ENCODE results near the gene BUB1B. TPM values are rescaled to one million over a fixed set of nuclear protein-coding genes. Genes with fewer than 3 reads are reported as not detected.

Gene BUB1B
- total and polyA plus RNA-seq, 9 of the 15 experiments (the other 6 are each of a cell fraction or from before 2014, with no cell fraction given), result 28.7 to 113 (median 82.2) TPM

DNA sequence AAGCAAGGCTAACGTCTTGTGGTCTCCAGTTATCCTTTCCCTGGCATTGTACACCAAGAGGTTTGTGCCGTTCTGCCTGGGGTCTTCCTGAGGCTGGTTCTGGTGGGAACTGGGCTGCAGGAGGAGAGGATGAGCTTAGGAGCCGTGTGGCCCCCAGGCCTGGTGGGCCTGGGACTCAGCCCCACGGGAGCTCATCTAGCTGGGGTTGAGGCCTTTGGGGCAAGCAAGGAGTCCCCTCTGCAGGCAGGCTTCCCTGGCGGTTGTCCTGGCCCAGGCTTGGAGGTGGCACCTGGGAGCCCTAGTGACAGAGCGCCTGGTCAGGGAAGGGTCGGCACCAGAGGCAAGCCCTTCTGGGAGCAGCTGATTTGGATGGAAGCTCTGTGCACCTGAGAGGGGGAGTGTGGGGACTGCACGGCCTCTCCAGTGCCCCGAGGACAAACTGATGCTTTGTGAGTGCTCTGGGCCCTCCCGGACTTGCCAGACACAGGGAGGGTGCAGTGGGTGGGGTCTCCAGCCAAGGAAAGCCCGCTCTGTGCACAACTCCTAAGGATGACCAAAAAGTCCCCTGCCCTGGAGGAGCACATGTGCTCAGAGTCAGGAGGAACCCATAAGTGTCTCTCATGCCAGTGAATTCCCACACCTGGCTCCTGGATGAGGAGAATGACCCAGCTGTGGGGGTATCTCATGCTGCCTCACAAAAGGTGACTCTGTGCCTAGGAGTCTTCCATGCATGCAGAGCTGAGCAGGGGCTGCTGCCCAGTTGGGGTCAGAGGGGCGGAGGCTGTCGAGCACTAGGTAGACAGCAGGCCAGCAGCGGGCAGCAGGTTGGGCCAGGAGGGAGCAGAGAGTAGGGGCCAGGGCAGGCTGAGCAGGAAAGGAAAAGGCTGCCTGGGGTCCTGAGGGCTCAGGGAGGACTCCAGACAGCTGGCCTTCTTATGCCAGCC lies 80.7 kb downstream of the BUB1B start (continued):
- no peak for TF ChIP-seq TCF7 (IDR thresholded peaks at IDR 0.05; ENCODE audit: borderline replicate concordance)

DNA sequence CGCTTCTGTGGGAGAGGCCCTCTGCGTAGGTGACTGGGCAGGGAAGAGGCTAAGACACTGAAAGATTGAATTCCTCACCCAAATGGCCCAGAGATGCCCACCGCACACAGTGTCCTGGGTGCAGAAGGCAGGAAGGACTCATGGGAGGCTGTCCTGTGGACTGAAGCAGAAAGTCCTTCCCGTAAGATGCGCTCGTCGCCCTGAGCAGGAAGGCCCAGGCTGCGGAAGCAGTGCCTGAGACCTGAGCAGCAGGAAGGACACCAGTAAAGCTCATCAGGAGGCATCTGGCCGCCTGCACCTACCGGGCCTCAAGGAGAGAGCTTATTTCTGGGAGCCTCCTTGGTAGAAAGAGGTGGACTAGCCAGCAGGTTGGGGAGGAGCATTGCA lies 81.3 kb downstream of the BUB1B start:
- Histone ChIP-seq H3K27me3 (ENCODE audit: control insufficient read depth in 2 of 2, insufficient read depth in 2 of 2, low read length in 2 of 2) (peaks cover 0 to 7% of the 10 kb centered on the region in 2 experiments; a peak in 2 of 5 replicates), H4K20me1 (replicated peaks; ENCODE audit: control insufficient read depth, insufficient read depth, low read length) (no peaks in the 10 kb centered on the region), H3K4me1 (replicated peaks in 1 of 2; ENCODE audit: control insufficient read depth in 2 of 2, insufficient read depth in 2 of 2, low read length in 2 of 2) (peaks cover 24 to 40% of the 10 kb centered on the region in 2 experiments; a peak in 4 of 5 replicates), H3K4me3 (no peak overlapping the region), H3K36me3 (ENCODE audit: control insufficient read depth, insufficient read depth, low read length) (no peaks in the 10 kb centered on the region), H3K79me2 (ENCODE audit: control insufficient read depth, insufficient read depth, low read length) (no peaks in the 10 kb centered on the region), H3K9me1 (ENCODE audit: control insufficient read depth, insufficient read depth, low read length) (no peaks in the 10 kb centered on the region), H3K9me3 (replicated peaks; ENCODE audit: control insufficient read depth, insufficient read depth, low read depth, low read length) (no peaks in the 10 kb centered on the region), H3K4me2 (ENCODE audit: insufficient read depth, low read length) (no peak overlapping the region), H3K9ac (ENCODE audit: insufficient read depth in 1 of 2, low read depth in 2 of 2, low read length in 2 of 2) (peak overlapping the region in 1 of 2 experiments; percentile 3; a peak in 1 of 4 replicates), H3K27ac (ENCODE audit: extremely low read depth, low read depth, low read length) (no peak overlapping the region), H2AFZ (ENCODE audit: low read depth, low read length) (peak overlapping the region; percentile 73)
- ATAC-seq, result no peak; the same call in 2 of the 3 replicates
- no peak for FAIRE-seq
- no TSS peak for BruUV-seq (replicated peaks)
- 77% methylated on average over 9 of the region's 10 CpGs for WGBS (ENCODE audit: insufficient coverage, low coverage, missing lambda C conversion rate)
- no peak for DNase-seq (ENCODE audit: extremely low read depth in 1 of 4, low spot score in 3 of 4)
- TF ChIP-seq, protein P1, sequence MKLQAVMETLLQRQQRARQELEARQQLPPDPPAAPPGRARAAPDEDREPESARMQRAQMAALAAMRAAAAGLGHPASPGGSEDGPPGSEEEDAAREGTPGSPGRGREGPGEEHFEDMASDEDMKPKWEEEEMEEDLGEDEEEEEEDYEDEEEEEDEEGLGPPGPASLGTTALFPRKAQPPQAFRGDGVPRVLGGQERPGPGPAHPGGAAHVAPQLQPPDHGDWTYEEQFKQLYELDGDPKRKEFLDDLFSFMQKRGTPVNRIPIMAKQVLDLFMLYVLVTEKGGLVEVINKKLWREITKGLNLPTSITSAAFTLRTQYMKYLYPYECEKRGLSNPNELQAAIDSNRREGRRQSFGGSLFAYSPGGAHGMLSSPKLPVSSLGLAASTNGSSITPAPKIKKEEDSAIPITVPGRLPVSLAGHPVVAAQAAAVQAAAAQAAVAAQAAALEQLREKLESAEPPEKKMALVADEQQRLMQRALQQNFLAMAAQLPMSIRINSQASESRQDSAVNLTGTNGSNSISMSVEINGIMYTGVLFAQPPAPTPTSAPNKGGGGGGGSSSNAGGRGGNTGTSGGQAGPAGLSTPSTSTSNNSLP (IDR thresholded peaks at IDR 0.05; ENCODE audit: borderline replicate concordance, low read depth, low read length), result no peak
- TF ChIP-seq HNRNPLL (IDR thresholded peaks at IDR 0.05; ENCODE audit: low read depth, low read length, poor library complexity, severe bottlenecking) (no peak), KDM5B (IDR thresholded peaks at IDR 0.05; ENCODE audit: insufficient replicate concordance, low read depth, low read length) (no peak), ZNF311 (CRISPR knock-in tag; IDR thresholded peaks at IDR 0.05) (no peak), ZNF586 (CRISPR knock-in tag; conservative IDR thresholded peaks at IDR 0.05) (no peak)
- TF ChIP-seq, protein P2, sequence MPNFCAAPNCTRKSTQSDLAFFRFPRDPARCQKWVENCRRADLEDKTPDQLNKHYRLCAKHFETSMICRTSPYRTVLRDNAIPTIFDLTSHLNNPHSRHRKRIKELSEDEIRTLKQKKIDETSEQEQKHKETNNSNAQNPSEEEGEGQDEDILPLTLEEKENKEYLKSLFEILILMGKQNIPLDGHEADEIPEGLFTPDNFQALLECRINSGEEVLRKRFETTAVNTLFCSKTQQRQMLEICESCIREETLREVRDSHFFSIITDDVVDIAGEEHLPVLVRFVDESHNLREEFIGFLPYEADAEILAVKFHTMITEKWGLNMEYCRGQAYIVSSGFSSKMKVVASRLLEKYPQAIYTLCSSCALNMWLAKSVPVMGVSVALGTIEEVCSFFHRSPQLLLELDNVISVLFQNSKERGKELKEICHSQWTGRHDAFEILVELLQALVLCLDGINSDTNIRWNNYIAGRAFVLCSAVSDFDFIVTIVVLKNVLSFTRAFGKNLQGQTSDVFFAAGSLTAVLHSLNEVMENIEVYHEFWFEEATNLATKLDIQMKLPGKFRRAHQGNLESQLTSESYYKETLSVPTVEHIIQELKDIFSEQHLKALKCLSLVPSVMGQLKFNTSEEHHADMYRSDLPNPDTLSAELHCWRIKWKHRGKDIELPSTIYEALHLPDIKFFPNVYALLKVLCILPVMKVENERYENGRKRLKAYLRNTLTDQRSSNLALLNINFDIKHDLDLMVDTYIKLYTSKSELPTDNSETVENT (CRISPR knock-in tag; IDR thresholded peaks at IDR 0.05), result no peak
- in situ Hi-C loops (cut with MboI) (no loop called here), intact Hi-C loops (cut with micrococcal nuclease) (no loop called here)
- POLR2A ChIA-PET, result interaction anchor here (0.6 to 1.3 kb wide), 7 partner anchors 9 to 776 kb away, joined by 3 to 5 read pairs (median 3); no protein-coding TSS in a partner anchor
- CTCF ChIA-PET (ENCODE audit: low intra/inter-chr PET ratio), result no interaction called here

Measured in K562 (cell line).